ENCODE measurements around the gene IGFBP4.

IGFBP4 gene

GRCh38 chr17:40448639-40449261 lies 5.5 kb downstream of the IGFBP4 start:
- TF ChIP-seq CTCF (IDR thresholded peaks at IDR 0.05; ENCODE audit: insufficient read depth, low read length, missing control alignments): no peak
- peak overlapping the region; percentile 99 for H3K4me3 ChIP-seq (ENCODE audit: low read depth, low read length)
- no peak for DNase-seq (ENCODE audit: low read depth, low spot score)
- POLR2A ChIA-PET: interaction anchor here (1.5 to 2.5 kb wide), 2 partner anchors 9 to 103 kb away, joined by 4 to 13 read pairs; no protein-coding TSS in a partner anchor
- CTCF ChIA-PET: interaction anchor here (0.6 to 16.8 kb wide), 14 partner anchors 8 to 149 kb away, joined by 3 to 337 read pairs (median 5); no protein-coding TSS in a partner anchor

DNA sequence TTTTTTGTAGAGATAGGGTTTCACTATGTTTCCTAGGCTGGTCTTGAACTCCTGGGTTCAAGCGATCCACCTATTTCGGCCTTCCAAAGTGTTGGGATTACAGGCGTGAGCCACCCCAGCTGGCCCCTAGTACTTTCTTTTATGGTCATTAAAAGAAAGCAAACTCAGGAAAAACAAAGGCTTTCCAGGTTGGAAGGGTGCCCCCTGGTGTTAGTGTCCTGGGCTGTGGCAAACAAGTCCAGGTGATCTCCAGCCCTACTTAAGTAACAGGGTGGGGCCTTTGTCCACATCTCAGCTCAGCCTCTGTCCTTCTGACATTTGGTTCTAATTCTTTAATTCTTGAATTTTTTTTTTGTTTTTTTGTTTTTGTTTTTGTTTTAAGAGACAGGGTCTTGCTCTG lies 6.9 kb downstream of the IGFBP4 start:
- TF ChIP-seq CTCF (IDR thresholded peaks at IDR 0.05; ENCODE audit: insufficient read depth, low read length, missing control alignments): peak; percentile 49
- no peak overlapping the region for H3K4me3 ChIP-seq (ENCODE audit: low read depth, low read length)
- CTCF ChIA-PET: interaction anchor here (0.6 to 16.8 kb wide), 9 partner anchors 10 to 278 kb away, joined by 3 to 337 read pairs (median 6); partner anchors contain the start of gene TNS4
- POLR2A ChIA-PET: no interaction called here
- DNase-seq (ENCODE audit: low read depth, low spot score): no peak

GRCh38 chr17:40451420-40451819 lies 8.2 kb downstream of the IGFBP4 start:
- CTCF ChIA-PET: interaction anchor here (0.8 to 16.8 kb wide), 10 partner anchors 8 to 104 kb away, joined by 3 to 337 read pairs (median 4); no protein-coding TSS in a partner anchor
- DNase-seq (ENCODE audit: low read depth, low spot score): no peak
- no peak overlapping the region for H3K4me3 ChIP-seq (ENCODE audit: low read depth, low read length)
- POLR2A ChIA-PET: interaction anchor here (0.7 to 1.6 kb wide), 5 partner anchors 8 to 99 kb away, joined by 3 to 8 read pairs (median 3); no protein-coding TSS in a partner anchor
- TF ChIP-seq CTCF (IDR thresholded peaks at IDR 0.05; ENCODE audit: insufficient read depth, low read length, missing control alignments): no peak

DNA sequence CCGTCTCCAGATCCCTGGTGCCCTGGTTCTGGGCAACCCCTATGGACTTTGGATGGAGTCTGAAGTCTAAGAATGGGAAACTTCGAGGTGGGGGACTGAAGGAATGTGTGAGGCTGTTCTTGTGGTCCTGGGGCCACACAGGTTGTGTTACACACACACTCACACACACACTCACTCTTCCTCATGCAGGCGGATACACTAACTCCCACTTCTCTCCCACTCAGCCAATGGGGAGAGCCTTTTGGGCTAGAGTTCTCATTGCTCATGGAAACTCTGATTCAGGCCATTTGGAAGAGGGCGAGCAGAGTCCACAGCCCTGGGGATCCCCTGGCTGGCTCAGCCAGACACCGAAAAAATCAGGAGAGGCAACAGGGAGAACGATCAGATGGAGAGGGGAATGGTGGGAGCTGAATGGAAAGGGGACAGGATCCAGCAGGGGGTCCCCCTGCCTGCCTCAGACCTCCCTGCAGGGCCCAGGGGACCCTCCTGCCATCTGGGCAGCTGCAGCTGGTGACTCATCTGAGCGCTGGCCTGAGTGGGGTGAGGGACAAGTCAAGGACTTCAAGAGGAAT lies 9.1 kb downstream of the IGFBP4 start:
- TF ChIP-seq CTCF (IDR thresholded peaks at IDR 0.05; ENCODE audit: insufficient read depth, low read length, missing control alignments): no peak
- DNase-seq (ENCODE audit: low read depth, low spot score): peak; percentile 83
- CTCF ChIA-PET: interaction anchor here (0.7 to 16.8 kb wide), 6 partner anchors 8 to 84 kb away, joined by 3 to 337 read pairs (median 4); no protein-coding TSS in a partner anchor
- POLR2A ChIA-PET: interaction anchor here (1.2 to 1.6 kb wide), 2 partner anchors 8 to 97 kb away, joined by 3 to 8 read pairs; no protein-coding TSS in a partner anchor
- peak overlapping the region; percentile 8; the same call in 1 of the 2 replicates for H3K4me3 ChIP-seq (ENCODE audit: low read depth, low read length)

DNA sequence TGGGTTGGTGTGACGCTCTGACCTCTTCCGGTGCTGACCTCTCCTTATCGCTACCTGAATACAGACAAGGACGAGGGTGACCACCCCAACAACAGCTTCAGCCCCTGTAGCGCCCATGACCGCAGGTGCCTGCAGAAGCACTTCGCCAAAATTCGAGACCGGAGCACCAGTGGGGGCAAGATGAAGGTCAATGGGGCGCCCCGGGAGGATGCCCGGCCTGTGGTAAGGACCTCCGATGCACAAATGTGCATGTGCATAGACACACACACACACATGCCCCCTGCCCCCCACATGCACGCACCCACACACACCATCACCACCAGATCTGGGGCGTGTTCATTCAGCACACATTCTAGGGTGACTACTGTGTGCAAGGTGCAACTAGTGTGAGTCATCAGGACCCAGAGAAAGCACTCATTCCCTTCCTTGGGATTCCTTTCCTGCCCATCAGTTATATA lies 9.7 kb downstream of the IGFBP4 start:
- CTCF ChIA-PET: interaction anchor here (0.7 to 10.5 kb wide), 5 partner anchors 8 to 107 kb away, joined by 3 to 85 read pairs (median 5); no protein-coding TSS in a partner anchor

More for the DNA sequence above, 9.7 kb downstream of the IGFBP4 start:
- no peak for TF ChIP-seq CTCF (IDR thresholded peaks at IDR 0.05; ENCODE audit: insufficient read depth, low read length, missing control alignments)
- DNase-seq (ENCODE audit: low read depth, low spot score): no peak
- POLR2A ChIA-PET: interaction anchor here (1.6 kb wide), 1 partner anchor 9 kb away, joined by 8 read pairs; no protein-coding TSS in a partner anchor
- H3K4me3 ChIP-seq (ENCODE audit: low read depth, low read length): no peak overlapping the region
